ENCODE results near the gene ATP8A2.

- TF ChIP-seq POLR2A (IDR thresholded peaks at IDR 0.05) (no peak), CTCF (IDR thresholded peaks at IDR 0.05 in 4 of 5, conservative IDR thresholded peaks at IDR 0.05 in 1 of 5) (no peak)
These were observed 30.2 kb downstream of the ATP8A2 start for GRCh38 chr13:25401958-25402357.
